Measurements from ENCODE around the gene KIR2DL4. TPM values are rescaled to one million over a fixed set of nuclear protein-coding genes. Genes with fewer than 3 reads are reported as not detected.
A peak's percentile ranks its signal among the peaks of the same experiment; 100 is the strongest.
"Not testable (repeated sequence)": the region's sequence is repeated elsewhere in the genome, so short reads cannot be mapped to it uniquely, and the experiment has no call there.

Gene KIR2DL4
- total RNA-seq, 1 experiment from 2014 or later, result not detected

GRCh38 chr19:54782916-54783315 is 20.5 kb upstream of the KIR2DL4 start:
- H3K27ac ChIP-seq; DNase-seq (ENCODE audit: low read depth in 1 of 2, low spot score in 2 of 2); H3K36me3 ChIP-seq; H3K4me3 ChIP-seq; H3K4me1 ChIP-seq (replicated peaks); H3K27me3 ChIP-seq (replicated peaks); H3K9me3 ChIP-seq (replicated peaks): not testable (repeated sequence)

- not testable (repeated sequence) for H3K27me3 ChIP-seq (replicated peaks); DNase-seq (ENCODE audit: low read depth in 1 of 2, low spot score in 2 of 2); H3K4me3 ChIP-seq
Observed at GRCh38 chr19:54786091-54786723, 17.2 kb upstream of the KIR2DL4 start.

GRCh38 chr19:54788154-54788553 is 15.3 kb upstream of the KIR2DL4 start:
- H3K36me3 ChIP-seq; H3K4me1 ChIP-seq (replicated peaks); H3K27ac ChIP-seq; H3K4me3 ChIP-seq; DNase-seq (ENCODE audit: low read depth in 1 of 2, low spot score in 2 of 2); H3K27me3 ChIP-seq (replicated peaks); H3K9me3 ChIP-seq (replicated peaks): not testable (repeated sequence)

More at GRCh38 chr19:54786091-54786723, 17.2 kb upstream of the KIR2DL4 start:
- H3K27ac ChIP-seq; H3K9me3 ChIP-seq (replicated peaks); H3K4me1 ChIP-seq (replicated peaks); H3K36me3 ChIP-seq: not testable (repeated sequence)

- H3K4me1 ChIP-seq (replicated peaks), result no peaks in the 10 kb centered on the region
- H3K27ac ChIP-seq, result no peak overlapping the region
- H3K9me3 ChIP-seq (replicated peaks), result peaks cover 5% of the 10 kb centered on the region; the same call in 1 of the 2 replicates
- H3K27me3 ChIP-seq (replicated peaks), result peaks cover 14% of the 10 kb centered on the region
- H3K36me3 ChIP-seq, result no peaks in the 10 kb centered on the region
- no peak overlapping the region for H3K4me3 ChIP-seq
- DNase-seq (ENCODE audit: low read depth in 1 of 2, low spot score in 2 of 2), result no peak
Observed at GRCh38 chr19:54790711-54791110, 12.7 kb upstream of the KIR2DL4 start.

GRCh38 chr19:54791476-54791875 is 11.9 kb upstream of the KIR2DL4 start:
- Histone ChIP-seq H3K27me3 (replicated peaks) (peaks cover 17% of the 10 kb centered on the region), H3K9me3 (replicated peaks) (peaks cover 5% of the 10 kb centered on the region; the same call in 1 of the 2 replicates), H3K36me3 (no peaks in the 10 kb centered on the region), H3K4me3 (no peak overlapping the region), H3K27ac (no peak overlapping the region), H3K4me1 (replicated peaks) (no peaks in the 10 kb centered on the region)
- DNase-seq (ENCODE audit: low read depth in 1 of 2, low spot score in 2 of 2), result no peak

GRCh38 chr19:54792814-54793213 is 10.6 kb upstream of the KIR2DL4 start:
- no peaks in the 10 kb centered on the region for H3K4me1 ChIP-seq (replicated peaks)
- no peak overlapping the region for H3K27ac ChIP-seq
- peak overlapping the region; percentile 18 for H3K4me3 ChIP-seq
- H3K27me3 ChIP-seq (replicated peaks), result peaks cover 17% of the 10 kb centered on the region
- peaks cover 5% of the 10 kb centered on the region; the same call in 1 of the 2 replicates for H3K9me3 ChIP-seq (replicated peaks)
- no peaks in the 10 kb centered on the region for H3K36me3 ChIP-seq
- no peak for DNase-seq (ENCODE audit: low read depth in 1 of 2, low spot score in 2 of 2)

GRCh38 chr19:54795758-54796157 is 7.7 kb upstream of the KIR2DL4 start:
- H3K27me3 ChIP-seq (replicated peaks), result peaks cover 17% of the 10 kb centered on the region
- no peaks in the 10 kb centered on the region for H3K36me3 ChIP-seq
- H3K4me3 ChIP-seq, result no peak overlapping the region
- H3K9me3 ChIP-seq (replicated peaks), result peaks cover 5% of the 10 kb centered on the region; the same call in 1 of the 2 replicates
- no peak overlapping the region for H3K27ac ChIP-seq
- no peaks in the 10 kb centered on the region for H3K4me1 ChIP-seq (replicated peaks)
- no peak for DNase-seq (ENCODE audit: low read depth in 1 of 2, low spot score in 2 of 2)

GRCh38 chr19:54804101-54804500 is 691 bp downstream of the KIR2DL4 start:
- Histone ChIP-seq H3K4me3 (no peak overlapping the region), H3K36me3 (no peaks in the 10 kb centered on the region), H3K9me3 (replicated peaks) (no peaks in the 10 kb centered on the region), H3K27me3 (replicated peaks) (no peaks in the 10 kb centered on the region), H3K27ac (no peak overlapping the region), H3K4me1 (replicated peaks) (no peaks in the 10 kb centered on the region)
- DNase-seq (ENCODE audit: low read depth in 1 of 2, low spot score in 2 of 2), result no peak

- DNase-seq (ENCODE audit: low read depth in 1 of 2, low spot score in 2 of 2), result no peak
- Histone ChIP-seq H3K4me1 (replicated peaks) (no peaks in the 10 kb centered on the region), H3K36me3 (no peaks in the 10 kb centered on the region), H3K27me3 (replicated peaks) (no peaks in the 10 kb centered on the region), H3K27ac (no peak overlapping the region), H3K9me3 (replicated peaks) (no peaks in the 10 kb centered on the region), H3K4me3 (no peak overlapping the region)
Observed at GRCh38 chr19:54804571-54804970, 1.2 kb downstream of the KIR2DL4 start.

GRCh38 chr19:54805665-54806515 is 2.5 kb downstream of the KIR2DL4 start:
- no peaks in the 10 kb centered on the region for H3K9me3 ChIP-seq (replicated peaks)

GRCh38 chr19:54806516-54806838 is 3.1 kb downstream of the KIR2DL4 start:
- no peak for DNase-seq (ENCODE audit: low read depth in 1 of 2, low spot score in 2 of 2)
- no peak overlapping the region for H3K27ac ChIP-seq
- H3K4me1 ChIP-seq (replicated peaks), result no peaks in the 10 kb centered on the region
- no peaks in the 10 kb centered on the region for H3K27me3 ChIP-seq (replicated peaks)
- no peaks in the 10 kb centered on the region for H3K9me3 ChIP-seq (replicated peaks)
- H3K4me3 ChIP-seq, result no peak overlapping the region
- no peaks in the 10 kb centered on the region for H3K36me3 ChIP-seq

More at GRCh38 chr19:54805665-54806515, 2.5 kb downstream of the KIR2DL4 start:
- no peak overlapping the region for H3K4me3 ChIP-seq
- H3K36me3 ChIP-seq, result no peaks in the 10 kb centered on the region
- H3K27me3 ChIP-seq (replicated peaks), result no peaks in the 10 kb centered on the region
- no peak overlapping the region for H3K27ac ChIP-seq
- no peaks in the 10 kb centered on the region for H3K4me1 ChIP-seq (replicated peaks)
- no peak for DNase-seq (ENCODE audit: low read depth in 1 of 2, low spot score in 2 of 2)

GRCh38 chr19:54814571-54814970 is 11.2 kb downstream of the KIR2DL4 start:
- H3K4me1 ChIP-seq (replicated peaks); H3K9me3 ChIP-seq (replicated peaks); H3K27me3 ChIP-seq (replicated peaks); DNase-seq (ENCODE audit: low read depth in 1 of 2, low spot score in 2 of 2); H3K4me3 ChIP-seq; H3K36me3 ChIP-seq; H3K27ac ChIP-seq: not testable (repeated sequence)

GRCh38 chr19:54816251-54816650 is 12.8 kb downstream of the KIR2DL4 start, which contains the start of gene KIR3DL1:
Gene KIR3DL1 (plus strand): TSS chr19:54816468.
- not testable (repeated sequence) for H3K4me3 ChIP-seq; DNase-seq (ENCODE audit: low read depth in 1 of 2, low spot score in 2 of 2); H3K27me3 ChIP-seq (replicated peaks); H3K36me3 ChIP-seq; H3K4me1 ChIP-seq (replicated peaks); H3K9me3 ChIP-seq (replicated peaks); H3K27ac ChIP-seq
